GM12878 (cell line): ENCODE measurements around the gene HUWE1.

ENCODE experiments used
- ATF7 ChIP-seq: fragments of 450-650 bp; IDR thresholded peaks from 2 replicates; pipeline ENCODE4 v1.6.1; 2016; ENCODE audit warnings: low read depth, mild to moderate bottlenecking
- CTCF ChIP-seq, 3 experiments: IDR thresholded peaks in 2 of 3; conservative IDR thresholded peaks in 1 of 3; 2 replicates each; pipeline ENCODE4 v1.5.1; 2011; ENCODE audit warnings: low read depth in 3 of 3, low read length in 3 of 3, mild to moderate bottlenecking in 3 of 3, control low read depth in 2 of 3, moderate library complexity in 2 of 3, inconsistent platforms in 1 of 3, mixed read lengths in 1 of 3; ENCODE audit not compliant: control insufficient read depth in 2 of 3, insufficient read depth in 1 of 3; ENCODE audit errors: extremely low read depth in 1 of 3
- HSF1 ChIP-seq: fragments of 150-350 bp; IDR thresholded peaks from 2 replicates; pipeline ENCODE4 v1.6.1; 2014; ENCODE audit warnings: mild to moderate bottlenecking, low read depth, low read length
- NFIC ChIP-seq: IDR thresholded peaks from 2 replicates; pipeline ENCODE4 v1.6.1; 2012; ENCODE audit warnings: low read depth, mild to moderate bottlenecking, inconsistent platforms, low read length, moderate library complexity

DNA sequence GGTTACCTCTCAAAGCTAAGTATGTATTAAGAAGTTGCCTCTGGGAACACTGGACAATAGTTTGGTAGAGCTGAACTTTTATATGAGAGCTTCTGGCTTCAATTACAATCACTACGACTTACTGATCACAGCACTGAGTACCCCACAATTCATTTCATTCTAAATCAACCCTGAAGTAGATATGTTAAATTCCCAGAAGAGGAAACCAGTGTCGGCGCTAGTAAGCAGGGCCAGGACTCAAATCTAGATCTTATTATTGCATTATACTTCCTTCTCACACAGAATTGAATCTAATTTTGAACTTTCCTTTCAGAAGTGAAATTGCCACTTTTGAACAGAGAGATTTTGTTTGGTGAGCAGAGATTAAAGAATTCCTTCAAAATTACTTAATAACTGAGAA, 41.8 kb downstream of the HUWE1 start:
- no peak for TF ChIP-seq ATF7
- no peak for TF ChIP-seq HSF1
- no peak for TF ChIP-seq CTCF (IDR thresholded peaks at IDR 0.05 in 2 of 3, conservative IDR thresholded peaks at IDR 0.05 in 1 of 3; ENCODE audit: control insufficient read depth in 2 of 3, extremely low read depth in 1 of 3, insufficient read depth in 1 of 3, low read depth in 3 of 3, low read length in 3 of 3)
- TF ChIP-seq NFIC, result no peak
